Body of pancreas (tissue), 4 donors: ENCODE measurements around the gene PXYLP1.

Experiments
- CTCF ChIP-seq, 7 experiments: fragments of 450-650 bp in 4 of 7; fragments of 200-600 bp in 3 of 7; sonication (generic) in 3 of 7; IDR thresholded peaks; one replicate each; pipeline ENCODE4 v1.5.1; 2016 to 2019; ENCODE audit warnings: antibody characterized with exemption in 7 of 7
- POLR2A ChIP-seq, 3 donors: fragments of 450-650 bp; IDR thresholded peaks; one replicate each; pipeline ENCODE4 v1.6.1; 2016; ENCODE audit warnings: antibody characterized with exemption in 3 of 3, mild to moderate bottlenecking in 2 of 3

GRCh38 chr3:141273700-141274410, 42.2 kb downstream of the PXYLP1 start:
- TF ChIP-seq CTCF (IDR thresholded peaks at IDR 0.05) (no peak), POLR2A (IDR thresholded peaks at IDR 0.05) (no peak)
